ENCODE results near the gene ARAP1. TPM values are rescaled to one million over a fixed set of nuclear protein-coding genes. Genes with fewer than 3 reads are reported as not detected.
A peak's percentile ranks its signal among the peaks of the same experiment; 100 is the strongest.

The ARAP1 gene
- total RNA-seq, 1 experiment from 2014 or later: 26.4 TPM

- H3K27ac ChIP-seq: no peak overlapping the region
- peaks cover 2% of the 10 kb centered on the region; the same call in 1 of the 2 replicates for H3K4me1 ChIP-seq (replicated peaks)
- no peak for DNase-seq (ENCODE audit: low read depth in 1 of 2, low spot score in 2 of 2)
- no peak overlapping the region for H3K4me3 ChIP-seq
- H3K9me3 ChIP-seq (replicated peaks): no peaks in the 10 kb centered on the region
- no peaks in the 10 kb centered on the region for H3K36me3 ChIP-seq
- no peaks in the 10 kb centered on the region for H3K27me3 ChIP-seq (replicated peaks)
Measured at GRCh38 chr11:72784662-72785061, 32.5 kb upstream of the ARAP1 start.

GRCh38 chr11:72783144-72783905 is 31.1 kb upstream of the ARAP1 start:
- Histone ChIP-seq H3K4me1 (replicated peaks) (no peaks in the 10 kb centered on the region), H3K27ac (no peak overlapping the region), H3K36me3 (no peaks in the 10 kb centered on the region), H3K9me3 (replicated peaks) (no peaks in the 10 kb centered on the region), H3K4me3 (no peak overlapping the region), H3K27me3 (replicated peaks) (no peaks in the 10 kb centered on the region)
- DNase-seq (ENCODE audit: low read depth in 1 of 2, low spot score in 2 of 2): no peak

- H3K9me3 ChIP-seq (replicated peaks): no peaks in the 10 kb centered on the region
- DNase-seq (ENCODE audit: low read depth in 1 of 2, low spot score in 2 of 2): no peak
- H3K4me3 ChIP-seq: no peak overlapping the region; the same call in 1 of the 2 replicates
- no peaks in the 10 kb centered on the region for H3K27me3 ChIP-seq (replicated peaks)
- H3K4me1 ChIP-seq (replicated peaks): no peaks in the 10 kb centered on the region
- no peaks in the 10 kb centered on the region for H3K36me3 ChIP-seq
- no peak overlapping the region for H3K27ac ChIP-seq
Measured at GRCh38 chr11:72782081-72782920, 30.1 kb upstream of the ARAP1 start.

- Histone ChIP-seq H3K36me3 (no peaks in the 10 kb centered on the region), H3K27ac (no peak overlapping the region), H3K27me3 (replicated peaks) (no peaks in the 10 kb centered on the region), H3K9me3 (replicated peaks) (no peaks in the 10 kb centered on the region), H3K4me1 (replicated peaks) (no peaks in the 10 kb centered on the region), H3K4me3 (peak overlapping the region; percentile 35)
- DNase-seq (ENCODE audit: low read depth in 1 of 2, low spot score in 2 of 2): no peak
Measured at GRCh38 chr11:72781313-72782080, 29.3 kb upstream of the ARAP1 start.

- Histone ChIP-seq H3K9me3 (replicated peaks) (no peaks in the 10 kb centered on the region), H3K27ac (no peak overlapping the region), H3K27me3 (replicated peaks) (no peaks in the 10 kb centered on the region), H3K4me3 (peak overlapping the region; percentile 35; the same call in 1 of the 2 replicates), H3K36me3 (no peaks in the 10 kb centered on the region), H3K4me1 (replicated peaks) (no peaks in the 10 kb centered on the region)
- no peak for DNase-seq (ENCODE audit: low read depth in 1 of 2, low spot score in 2 of 2)
Measured at GRCh38 chr11:72781063-72781312, 28.8 kb upstream of the ARAP1 start.

- Histone ChIP-seq H3K4me3 (no peak overlapping the region), H3K4me1 (replicated peaks) (no peaks in the 10 kb centered on the region), H3K36me3 (no peaks in the 10 kb centered on the region), H3K9me3 (replicated peaks) (no peaks in the 10 kb centered on the region), H3K27me3 (replicated peaks) (no peaks in the 10 kb centered on the region), H3K27ac (no peak overlapping the region)
- DNase-seq (ENCODE audit: low read depth in 1 of 2, low spot score in 2 of 2): no peak
Measured at GRCh38 chr11:72780296-72781062, 28.3 kb upstream of the ARAP1 start.

- Histone ChIP-seq H3K27me3 (replicated peaks) (no peaks in the 10 kb centered on the region), H3K36me3 (no peaks in the 10 kb centered on the region), H3K4me1 (replicated peaks) (no peaks in the 10 kb centered on the region), H3K27ac (no peak overlapping the region), H3K9me3 (replicated peaks) (no peaks in the 10 kb centered on the region), H3K4me3 (no peak overlapping the region)
- DNase-seq (ENCODE audit: low read depth in 1 of 2, low spot score in 2 of 2): no peak
Measured at GRCh38 chr11:72779495-72780128, 27.4 kb upstream of the ARAP1 start.

- no peak for DNase-seq (ENCODE audit: low read depth in 1 of 2, low spot score in 2 of 2)
- no peaks in the 10 kb centered on the region for H3K36me3 ChIP-seq
- H3K27ac ChIP-seq: no peak overlapping the region
- no peaks in the 10 kb centered on the region for H3K9me3 ChIP-seq (replicated peaks)
- H3K27me3 ChIP-seq (replicated peaks): no peaks in the 10 kb centered on the region
- H3K4me3 ChIP-seq: no peak overlapping the region
- H3K4me1 ChIP-seq (replicated peaks): no peaks in the 10 kb centered on the region
Measured at GRCh38 chr11:72778535-72779494, 26.6 kb upstream of the ARAP1 start.

GRCh38 chr11:72777755-72778278 is 25.6 kb upstream of the ARAP1 start:
- H3K9me3 ChIP-seq (replicated peaks): no peaks in the 10 kb centered on the region
- H3K4me3 ChIP-seq: no peak overlapping the region
- H3K36me3 ChIP-seq: no peaks in the 10 kb centered on the region
- no peak overlapping the region for H3K27ac ChIP-seq
- no peaks in the 10 kb centered on the region for H3K27me3 ChIP-seq (replicated peaks)
- no peak for DNase-seq (ENCODE audit: low read depth in 1 of 2, low spot score in 2 of 2)
- no peaks in the 10 kb centered on the region; the same call in 1 of the 2 replicates for H3K4me1 ChIP-seq (replicated peaks)

- no peaks in the 10 kb centered on the region for H3K9me3 ChIP-seq (replicated peaks)
- no peak for DNase-seq (ENCODE audit: low read depth in 1 of 2, low spot score in 2 of 2)
- no peaks in the 10 kb centered on the region for H3K27me3 ChIP-seq (replicated peaks)
- no peaks in the 10 kb centered on the region for H3K36me3 ChIP-seq
- no peak overlapping the region for H3K27ac ChIP-seq
- no peak overlapping the region for H3K4me3 ChIP-seq
- no peaks in the 10 kb centered on the region; the same call in 1 of the 2 replicates for H3K4me1 ChIP-seq (replicated peaks)
Measured at GRCh38 chr11:72776844-72777754, 24.9 kb upstream of the ARAP1 start.

GRCh38 chr11:72776117-72776843 is 24.1 kb upstream of the ARAP1 start:
- Histone ChIP-seq H3K36me3 (no peaks in the 10 kb centered on the region), H3K4me1 (replicated peaks) (no peaks in the 10 kb centered on the region; the same call in 1 of the 2 replicates), H3K4me3 (no peak overlapping the region), H3K9me3 (replicated peaks) (no peaks in the 10 kb centered on the region), H3K27me3 (replicated peaks) (no peaks in the 10 kb centered on the region), H3K27ac (no peak overlapping the region)
- DNase-seq (ENCODE audit: low read depth in 1 of 2, low spot score in 2 of 2): no peak

Measured in SJSA1 (cell line).